CD4-positive, alpha-beta T cell treated with Interleukin-21 for 1 hour (primary cell): ENCODE data around the gene PELO.
A peak's percentile ranks its signal among the peaks of the same experiment; 100 is the strongest.
"Not testable (repeated sequence)": the region's sequence is repeated elsewhere in the genome, so short reads cannot be mapped to it uniquely, and the experiment has no call there.

Experiments used
- DNase-seq: peaks from one replicate; pipeline ENCODE4 v3.0.0-alpha.2; 2020

The PELO gene

GRCh38 chr5:52787600-52788504 is at the start of gene PELO, which contains the start of gene ITGA1:
Gene PELO, plus strand, starts transcription at chr5:52787916. Its CDS starts 12,479 bp downstream, at chr5:52800395.
Gene ITGA1, plus strand, starts transcription at chr5:52787916. Its CDS starts 438 bp downstream, at chr5:52788354.
- DNase-seq, result peak; percentile 53

DNA sequence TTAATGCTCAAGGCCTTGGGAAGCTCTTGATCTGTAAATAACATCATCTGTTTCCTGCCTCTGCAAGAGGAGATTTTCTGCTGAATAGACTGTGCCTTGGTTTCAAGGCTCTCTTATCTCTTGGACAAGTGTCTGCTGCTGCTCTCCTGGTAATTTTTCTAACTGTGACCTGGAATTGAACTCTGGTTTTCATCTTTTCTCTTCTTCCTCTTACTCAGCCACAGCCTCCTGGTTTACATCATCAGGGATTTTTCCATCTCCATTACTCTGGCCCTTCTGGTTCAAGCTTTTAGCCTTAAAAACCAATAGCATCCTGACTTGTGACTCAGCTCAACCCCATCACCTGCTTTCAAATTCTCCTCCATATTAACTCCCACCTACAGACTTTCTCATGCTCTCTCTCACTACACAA is 49.6 kb upstream of the PELO start:
- DNase-seq, result no peak

GRCh38 chr5:52740007-52740406 is 47.7 kb upstream of the PELO start:
- DNase-seq, result no peak

DNA sequence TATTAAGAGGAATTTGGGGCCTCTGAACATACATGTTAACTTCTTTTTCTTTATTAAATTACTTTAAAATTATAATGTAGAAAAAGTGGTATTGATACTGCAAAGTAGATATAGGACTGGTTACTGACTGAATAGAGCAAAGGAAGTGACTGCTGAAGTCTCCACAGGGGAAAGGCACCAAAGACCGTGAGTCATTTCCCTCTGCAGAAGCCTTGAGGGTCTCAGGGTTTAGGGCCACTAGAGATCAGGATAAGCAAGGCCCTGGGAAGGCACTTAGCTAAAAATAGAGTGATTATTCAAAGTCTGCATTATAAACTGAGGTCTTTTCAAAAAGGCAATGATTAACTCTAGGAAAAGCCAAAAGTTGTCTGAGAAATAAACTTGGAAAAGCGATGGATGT is 44.7 kb upstream of the PELO start:
- DNase-seq, result no peak

- DNase-seq, result no peak
These were observed 44.2 kb upstream of the PELO start for GRCh38 chr5:52743529-52743928.

GRCh38 chr5:52743970-52744369 is 43.7 kb upstream of the PELO start:
- DNase-seq, result peak; percentile 47

DNA sequence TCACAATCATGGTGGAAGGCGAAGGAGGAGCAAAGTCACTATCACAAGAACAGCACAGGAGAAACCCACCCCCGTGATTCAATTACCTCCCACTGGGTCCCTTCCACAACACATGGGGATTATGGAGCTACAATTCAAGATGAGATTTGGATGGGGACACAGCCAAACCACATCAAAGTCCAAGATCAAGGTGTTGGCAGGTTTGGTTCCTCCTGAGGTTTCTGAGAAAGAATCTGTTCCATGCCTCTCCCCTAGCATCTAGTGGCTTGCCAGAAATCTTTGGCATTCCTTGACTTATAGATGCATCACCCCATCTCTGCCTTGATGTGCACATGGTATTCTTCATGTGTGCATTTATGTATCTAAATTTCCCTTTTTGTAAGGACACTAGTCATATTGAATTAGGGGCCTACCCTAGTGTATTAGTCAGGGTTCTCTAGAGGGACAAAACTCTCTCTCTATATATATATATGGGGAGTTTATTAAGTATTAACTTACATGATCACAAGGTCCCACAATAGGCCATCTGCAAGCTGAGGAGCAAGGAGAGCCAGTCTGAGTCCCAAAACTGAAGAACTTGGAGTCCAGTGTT is 42.8 kb upstream of the PELO start:
- DNase-seq, result not testable (repeated sequence)

DNA sequence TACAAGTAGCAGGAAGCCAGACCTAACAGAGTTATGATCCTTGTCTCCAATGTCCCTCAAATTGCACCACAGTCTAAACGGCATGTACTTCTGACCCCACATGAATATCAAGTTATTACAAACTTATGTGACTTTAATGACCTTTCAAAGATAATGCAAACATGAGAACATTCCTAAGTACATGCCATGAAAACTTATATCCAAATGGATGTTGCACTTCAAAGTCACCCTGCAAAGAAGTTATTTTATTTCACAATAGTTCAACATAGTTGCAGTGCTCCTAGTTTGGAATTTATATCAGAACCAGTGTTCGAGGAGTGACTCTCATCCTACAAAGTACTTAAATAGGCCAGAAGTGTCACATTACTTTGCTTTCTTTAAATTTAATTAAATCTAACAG is 41.2 kb upstream of the PELO start:
- DNase-seq, result no peak

GRCh38 chr5:52748590-52748989 is 39.1 kb upstream of the PELO start:
- DNase-seq, result no peak

DNA sequence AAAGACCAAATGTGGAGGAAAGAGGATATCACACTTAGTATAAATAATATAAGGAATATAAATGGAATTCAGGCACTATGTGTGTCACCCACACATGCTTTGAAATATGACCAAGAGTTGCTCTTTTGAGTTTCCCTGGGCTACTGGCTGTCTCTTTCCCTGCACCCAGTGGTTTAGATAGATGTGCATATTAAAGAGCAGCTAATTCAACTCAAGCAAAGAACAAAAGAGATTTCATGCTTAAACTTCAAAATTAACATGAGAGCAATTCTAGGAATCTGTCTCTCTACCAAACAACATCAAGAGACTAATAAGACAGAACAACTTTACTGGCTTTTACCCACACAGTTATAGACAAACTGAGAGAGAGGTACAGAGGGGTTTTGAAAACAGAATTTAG is 38.0 kb upstream of the PELO start:
- DNase-seq, result no peak

GRCh38 chr5:52751137-52751536 is 36.6 kb upstream of the PELO start:
- DNase-seq, result no peak

GRCh38 chr5:52754051-52754450 is 33.7 kb upstream of the PELO start:
- DNase-seq, result no peak

- DNase-seq, result no peak
These were observed 30.2 kb upstream of the PELO start for GRCh38 chr5:52757527-52757926.

DNA sequence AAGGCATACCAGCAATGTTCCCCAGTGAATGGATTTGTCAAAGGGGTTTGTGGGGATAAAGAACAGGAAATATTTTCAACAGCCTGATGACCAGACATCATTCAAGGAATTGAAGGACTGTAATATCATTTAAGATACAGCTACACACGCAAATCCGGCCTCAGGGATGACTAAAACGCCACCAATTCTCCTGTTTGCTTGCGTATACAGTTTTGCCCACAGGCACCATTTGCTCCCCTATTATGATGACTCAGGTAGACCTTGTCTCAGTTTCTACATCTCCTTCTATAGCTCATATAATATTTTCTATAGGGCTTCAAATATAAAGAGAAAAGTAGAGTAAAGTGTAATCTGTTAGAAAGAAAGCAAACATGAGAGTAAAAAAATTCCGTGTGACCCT is 29.7 kb upstream of the PELO start:
- DNase-seq, result no peak

DNA sequence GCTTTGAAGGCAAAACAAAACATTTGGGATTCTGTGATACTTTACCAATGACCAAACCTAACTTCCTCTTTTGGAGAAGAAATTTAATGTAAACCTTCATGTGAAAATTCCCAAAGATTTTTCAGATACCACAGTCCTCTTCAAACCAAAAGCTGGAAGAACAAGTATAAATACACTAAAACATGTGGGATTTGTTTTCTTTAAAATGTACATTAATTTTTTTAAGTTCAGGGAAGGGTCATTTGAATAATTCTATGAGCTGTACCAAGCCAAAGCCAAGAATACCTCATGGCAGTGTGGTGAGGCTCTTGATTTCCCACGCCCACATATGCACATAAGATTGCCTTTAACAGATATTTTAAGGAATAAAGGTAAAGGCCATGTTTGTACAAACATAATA is 28.4 kb upstream of the PELO start:
- no peak for DNase-seq

- no peak for DNase-seq
These were observed 26.9 kb upstream of the PELO start for GRCh38 chr5:52760695-52761366.

- no peak for DNase-seq
These were observed 20.4 kb upstream of the PELO start for GRCh38 chr5:52767217-52767743.

DNA sequence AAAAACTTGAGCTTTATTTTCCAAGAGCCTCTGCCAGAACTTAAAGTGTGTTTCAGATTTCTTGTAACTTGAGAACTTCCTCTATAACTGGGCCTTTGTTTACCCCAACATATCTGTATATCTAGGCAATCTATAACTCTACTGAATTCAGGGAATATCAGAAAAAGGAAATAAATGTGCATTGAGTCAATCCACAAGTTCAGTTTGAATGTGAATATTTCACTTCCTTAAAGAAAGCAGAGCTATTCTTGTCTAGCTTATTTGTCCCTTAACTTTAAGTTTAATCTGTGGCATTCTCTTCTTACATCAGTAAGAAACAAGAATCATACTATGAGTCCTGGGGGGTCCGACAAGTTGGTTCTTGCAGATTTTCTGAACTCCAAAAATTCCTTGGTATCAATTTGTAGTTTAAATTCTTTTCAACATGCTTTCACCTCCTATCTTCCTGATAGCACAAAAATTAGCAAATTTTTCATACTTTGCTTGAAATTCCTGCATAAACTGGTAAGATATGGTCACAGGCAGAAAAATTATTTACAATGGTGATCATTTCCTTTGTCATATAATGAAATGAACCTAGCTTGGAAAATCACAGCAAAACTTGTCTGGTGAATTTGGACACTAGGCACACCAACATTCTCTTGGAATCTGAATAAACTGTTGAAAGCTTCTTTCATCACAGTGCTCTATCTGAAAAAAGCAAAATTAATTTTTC is 19.8 kb upstream of the PELO start:
- no peak for DNase-seq

DNA sequence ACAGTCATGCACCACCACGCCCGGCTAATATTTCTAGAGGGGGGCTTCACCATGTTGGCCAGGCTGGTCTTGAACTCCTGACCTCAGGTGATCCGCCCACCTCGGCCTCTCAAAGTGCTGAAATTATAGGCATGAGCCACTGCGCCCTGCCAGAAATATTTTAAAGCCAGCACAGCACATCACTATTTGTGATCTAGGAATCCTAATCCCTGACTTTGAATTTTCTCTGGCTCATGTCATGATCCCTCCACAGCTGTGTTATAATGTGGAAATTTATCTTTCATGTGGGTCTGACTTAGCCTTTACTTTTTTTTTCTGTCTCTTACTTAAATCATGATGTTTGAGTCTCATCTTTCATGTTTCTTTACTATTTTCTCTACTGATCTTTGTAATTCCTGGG is 18.7 kb upstream of the PELO start:
- no peak for DNase-seq

GRCh38 chr5:52770287-52770939 is 17.3 kb upstream of the PELO start:
- DNase-seq, result no peak

- peak; percentile 34 for DNase-seq
These were observed 16.2 kb upstream of the PELO start for GRCh38 chr5:52771343-52772039.

DNA sequence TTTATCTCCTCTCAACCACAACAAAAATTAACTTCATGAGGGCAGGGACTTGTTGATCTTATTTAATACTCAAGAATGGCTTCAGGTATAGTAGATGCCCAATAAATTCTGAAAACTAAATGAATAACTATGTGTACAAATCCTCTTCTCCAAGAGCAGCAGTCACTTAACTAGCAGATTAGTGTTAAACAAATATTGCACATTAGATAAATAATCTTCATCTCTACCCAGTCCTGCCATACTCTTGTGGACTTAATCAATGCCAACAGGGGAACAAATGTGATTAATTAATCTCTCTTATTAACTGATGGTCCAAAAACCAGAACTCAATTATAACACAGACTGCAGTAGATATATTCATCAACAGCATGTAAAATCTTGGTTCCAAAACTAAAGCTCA is 15.0 kb upstream of the PELO start:
- DNase-seq, result no peak
